Measurements from ENCODE around the gene PRDM15. TPM values are rescaled to one million over a fixed set of nuclear protein-coding genes. Genes with fewer than 3 reads are reported as not detected.

Gene PRDM15
- total RNA-seq, 5 donors from 2014 or later (not counting 1 experiment from before 2014, with no cell fraction given), result 17.8 to 22.0 (median 20.7) TPM

DNA sequence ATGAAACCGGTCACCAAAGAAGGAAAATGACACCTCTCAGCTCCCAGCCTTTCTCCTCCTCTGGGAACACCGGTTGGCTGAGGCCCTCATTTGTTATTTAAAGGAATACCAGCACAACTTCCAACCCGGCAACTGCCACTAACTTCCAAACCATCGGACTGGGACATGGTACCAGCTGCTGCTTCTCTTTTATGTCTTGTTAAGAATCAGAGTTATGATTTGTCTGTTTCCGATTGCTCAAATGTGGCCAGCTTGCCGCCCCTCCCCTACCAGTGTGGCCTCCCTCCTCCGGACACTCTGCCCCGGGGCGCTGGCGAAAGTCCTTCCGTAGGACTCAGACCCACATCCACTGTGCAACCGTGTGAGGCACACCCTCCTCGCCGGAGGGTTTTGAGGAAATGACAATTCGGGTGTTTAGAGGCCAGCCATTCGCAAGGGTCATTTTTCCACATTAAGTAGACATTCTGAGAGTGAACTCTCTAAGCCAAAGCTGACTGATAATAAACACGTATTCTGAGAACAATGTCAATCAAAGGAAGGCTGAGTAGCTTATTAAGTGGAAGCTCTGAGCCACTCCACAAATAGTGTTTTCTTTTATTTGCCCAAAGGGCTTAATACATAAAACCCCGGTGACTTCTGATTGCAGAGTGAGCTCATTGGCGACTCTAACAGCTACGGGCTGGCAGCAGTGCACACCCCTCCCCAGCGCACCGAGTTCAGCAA, 117.8 kb downstream of the PRDM15 start:
- peak in 1 of 35 experiments; percentile 21 for DNase-seq
- no peak overlapping the region for H3K27ac ChIP-seq (ENCODE audit: low read length)

DNA sequence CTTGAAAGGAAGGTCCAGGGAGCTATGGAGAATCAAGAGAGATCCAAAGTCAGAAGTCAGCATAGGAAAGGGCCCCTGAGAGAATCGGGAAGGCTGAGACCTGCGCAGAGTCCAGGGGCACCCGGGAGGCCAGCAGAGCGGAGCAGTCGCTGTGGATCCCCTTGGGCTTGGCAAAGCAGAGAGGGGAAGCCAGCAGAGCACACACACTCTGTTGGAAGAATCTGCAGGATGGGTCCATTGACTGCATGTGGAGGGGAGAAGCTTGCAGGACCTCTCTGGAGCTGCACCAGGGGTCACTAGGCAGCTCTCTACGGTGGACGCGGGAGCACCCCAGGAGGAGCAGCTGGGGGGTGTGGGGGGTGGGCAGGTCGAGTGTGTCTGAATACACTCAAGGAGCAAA, 118.7 kb downstream of the PRDM15 start:
- ChIA-PET POLR2A (interaction anchor here in 1 of 2 donors (0.6 kb wide), 1 partner anchor 13 kb away, joined by 6 read pairs; no protein-coding TSS in a partner anchor), CTCF (no interaction called here)
- Mint-ChIP-seq H3K4me1 (peaks cover 7 to 19% (median 11%) of the 10 kb centered on the region in 3 donors), H3K36me3 (no peaks in the 10 kb centered on the region), H3K27ac (no peak overlapping the region), H3K4me3 (peak overlapping the region in 1 of 3 donors; percentile 45), H3K27me3 (peaks cover 39 to 62% of the 10 kb centered on the region in 2 donors), H3K9me3 (no peaks in the 10 kb centered on the region)
- Histone ChIP-seq H3K27me3 (replicated peaks in 1 of 2; ENCODE audit: control insufficient read depth in 2 of 2, extremely low read depth in 1 of 2, insufficient read depth in 2 of 2, low read length in 1 of 2) (peaks cover 11 to 64% of the 10 kb centered on the region in 2 experiments), H3K4me1 (ENCODE audit: control insufficient read depth in 1 of 2, extremely low read depth in 1 of 2, insufficient read depth in 2 of 2, low read length in 2 of 2) (peaks cover 6 to 8% of the 10 kb centered on the region in 2 experiments), H3K27ac (ENCODE audit: low read length) (no peak overlapping the region), H3K9me3 (no peaks in the 10 kb centered on the region), H3K4me3 (ENCODE audit: control insufficient read depth in 1 of 2, extremely low read depth in 1 of 2, low read length in 1 of 2) (no peak overlapping the region), H3K36me3 (ENCODE audit: control insufficient read depth in 2 of 2, extremely low read depth in 1 of 2, insufficient read depth in 1 of 2, low read length in 1 of 2) (no peaks in the 10 kb centered on the region)
- WGBS (ENCODE audit: insufficient coverage), result 82% methylated on average over 9 of the region's 9 CpGs
- DNase-seq (no peak), ATAC-seq (replicated peaks in 1 of 4) (no peak)

More for the DNA sequence above, 117.8 kb downstream of the PRDM15 start:
- H3K27ac Mint-ChIP-seq, result no peak overlapping the region
- WGBS (ENCODE audit: insufficient coverage), result 22% methylated on average over 9 of the region's 22 CpGs
- H3K9me3 ChIP-seq, result no peaks in the 10 kb centered on the region
- H3K4me3 Mint-ChIP-seq, result peak overlapping the region in 1 of 3 donors; percentile 45
- no peak overlapping the region for H3K4me3 ChIP-seq (ENCODE audit: control insufficient read depth in 1 of 2, extremely low read depth in 1 of 2, low read length in 1 of 2)
- H3K36me3 ChIP-seq (ENCODE audit: control insufficient read depth in 2 of 2, extremely low read depth in 1 of 2, insufficient read depth in 1 of 2, low read length in 1 of 2), result no peaks in the 10 kb centered on the region
- H3K27me3 ChIP-seq (replicated peaks in 1 of 2; ENCODE audit: control insufficient read depth in 2 of 2, extremely low read depth in 1 of 2, insufficient read depth in 2 of 2, low read length in 1 of 2), result peaks cover 11 to 73% of the 10 kb centered on the region in 2 experiments
- ATAC-seq (replicated peaks in 1 of 4), result peak in 1 of 4 experiments; percentile 26
- H3K9me3 Mint-ChIP-seq, result no peaks in the 10 kb centered on the region
- H3K4me1 ChIP-seq (ENCODE audit: control insufficient read depth in 1 of 2, extremely low read depth in 1 of 2, insufficient read depth in 2 of 2, low read length in 2 of 2), result peaks cover 10 to 13% of the 10 kb centered on the region in 2 experiments
- CTCF ChIA-PET, result no interaction called here
- POLR2A ChIA-PET, result no interaction called here
- peaks cover 39 to 68% of the 10 kb centered on the region in 2 donors for H3K27me3 Mint-ChIP-seq
- peaks cover 11 to 19% (median 11%) of the 10 kb centered on the region in 3 donors for H3K4me1 Mint-ChIP-seq
- H3K36me3 Mint-ChIP-seq, result no peaks in the 10 kb centered on the region

DNA sequence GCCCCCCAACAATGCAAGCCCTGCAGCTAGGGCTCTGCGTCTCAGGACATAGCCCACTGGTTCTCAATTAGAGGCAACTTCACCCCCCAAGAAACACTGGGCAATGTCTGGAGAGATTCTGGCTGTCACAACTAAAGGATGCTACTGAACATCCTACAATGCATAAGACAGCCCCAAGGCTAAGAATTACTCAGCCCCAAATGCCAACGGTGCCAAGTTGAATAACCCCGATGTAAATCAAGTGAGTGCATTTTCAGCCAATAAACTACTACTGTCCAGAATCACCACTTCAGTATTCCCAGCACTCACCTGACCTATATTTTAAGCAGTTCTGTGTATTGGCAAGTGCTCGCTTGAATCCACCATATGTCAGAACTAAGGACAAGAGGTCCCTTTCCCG, 119.2 kb downstream of the PRDM15 start:
- DNase-seq (no peak), ATAC-seq (replicated peaks in 1 of 4) (no peak)
- peaks cover 39 to 58% of the 10 kb centered on the region in 2 donors for H3K27me3 Mint-ChIP-seq
- H3K36me3 Mint-ChIP-seq, result no peaks in the 10 kb centered on the region
- H3K27me3 ChIP-seq (replicated peaks in 1 of 2; ENCODE audit: control insufficient read depth in 2 of 2, extremely low read depth in 1 of 2, insufficient read depth in 2 of 2, low read length in 1 of 2), result peaks cover 11 to 61% of the 10 kb centered on the region in 2 experiments
- WGBS (ENCODE audit: insufficient coverage), result 87% methylated on average over 5 of the region's 5 CpGs
- ChIA-PET POLR2A (interaction anchor here in 1 of 2 donors (0.6 kb wide), 1 partner anchor 13 kb away, joined by 6 read pairs; no protein-coding TSS in a partner anchor), CTCF (no interaction called here)
- no peak overlapping the region for H3K27ac ChIP-seq (ENCODE audit: low read length)
- H3K9me3 Mint-ChIP-seq, result no peaks in the 10 kb centered on the region
- H3K36me3 ChIP-seq (ENCODE audit: control insufficient read depth in 2 of 2, extremely low read depth in 1 of 2, insufficient read depth in 1 of 2, low read length in 1 of 2), result no peaks in the 10 kb centered on the region
- H3K9me3 ChIP-seq, result no peaks in the 10 kb centered on the region
- no peak overlapping the region for H3K4me3 ChIP-seq (ENCODE audit: control insufficient read depth in 1 of 2, extremely low read depth in 1 of 2, low read length in 1 of 2)
- H3K27ac Mint-ChIP-seq, result no peak overlapping the region
- H3K4me1 Mint-ChIP-seq, result peaks cover 7 to 19% (median 11%) of the 10 kb centered on the region in 3 donors
- H3K4me3 Mint-ChIP-seq, result no peak overlapping the region
- peaks cover 6 to 8% of the 10 kb centered on the region in 2 experiments for H3K4me1 ChIP-seq (ENCODE audit: control insufficient read depth in 1 of 2, extremely low read depth in 1 of 2, insufficient read depth in 2 of 2, low read length in 2 of 2)

DNA sequence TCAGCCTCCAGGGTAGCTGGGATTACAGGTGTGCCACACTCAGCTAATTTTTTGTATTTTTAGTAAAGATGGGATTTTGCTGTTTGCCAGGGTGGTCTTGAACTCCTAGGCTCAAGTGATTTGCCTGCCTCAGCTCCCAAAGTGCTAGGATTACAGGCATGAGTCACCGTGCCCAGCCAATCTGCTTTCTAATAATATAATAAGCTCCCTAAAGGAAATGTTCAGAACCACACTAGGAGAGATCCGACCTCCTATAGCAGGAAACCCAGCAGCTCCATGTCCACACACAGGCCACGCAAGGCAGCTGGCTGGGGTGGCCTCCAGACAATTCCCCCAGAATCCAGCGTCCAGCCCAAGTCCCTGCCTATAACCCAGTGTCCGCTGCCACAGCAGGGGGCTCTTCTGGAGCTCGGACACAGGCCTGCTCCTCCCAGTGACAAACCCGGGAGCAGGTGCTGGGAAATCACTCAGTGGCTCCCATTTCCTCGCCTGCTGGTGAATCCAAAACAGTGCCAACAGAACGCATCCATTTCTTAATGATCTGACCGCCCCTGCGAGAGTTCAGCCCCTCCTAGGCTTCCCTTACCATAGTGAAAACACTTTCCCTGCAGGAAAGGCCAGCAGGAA, 119.8 kb downstream of the PRDM15 start:
- H3K36me3 ChIP-seq (ENCODE audit: control insufficient read depth in 2 of 2, extremely low read depth in 1 of 2, insufficient read depth in 1 of 2, low read length in 1 of 2), result no peaks in the 10 kb centered on the region
- WGBS (ENCODE audit: insufficient coverage), result 77% methylated on average over 11 of the region's 11 CpGs
- ChIA-PET CTCF (no interaction called here), POLR2A (no interaction called here)
- Mint-ChIP-seq H3K27ac (no peak overlapping the region), H3K27me3 (peaks cover 36 to 52% of the 10 kb centered on the region in 2 donors), H3K9me3 (no peaks in the 10 kb centered on the region), H3K4me3 (no peak overlapping the region), H3K36me3 (no peaks in the 10 kb centered on the region), H3K4me1 (peaks cover 5 to 19% (median 11%) of the 10 kb centered on the region in 3 donors)
- H3K9me3 ChIP-seq, result no peaks in the 10 kb centered on the region
- H3K27me3 ChIP-seq (replicated peaks in 1 of 2; ENCODE audit: control insufficient read depth in 2 of 2, extremely low read depth in 1 of 2, insufficient read depth in 2 of 2, low read length in 1 of 2), result peaks cover 11 to 59% of the 10 kb centered on the region in 2 experiments
- DNase-seq (no peak), ATAC-seq (replicated peaks in 1 of 4) (no peak)
- H3K4me1 ChIP-seq (ENCODE audit: control insufficient read depth in 1 of 2, extremely low read depth in 1 of 2, insufficient read depth in 2 of 2, low read length in 2 of 2), result peaks cover 6 to 8% of the 10 kb centered on the region in 2 experiments
- no peak overlapping the region for H3K4me3 ChIP-seq (ENCODE audit: control insufficient read depth in 1 of 2, extremely low read depth in 1 of 2, low read length in 1 of 2)
- no peak overlapping the region for H3K27ac ChIP-seq (ENCODE audit: low read length)

DNA sequence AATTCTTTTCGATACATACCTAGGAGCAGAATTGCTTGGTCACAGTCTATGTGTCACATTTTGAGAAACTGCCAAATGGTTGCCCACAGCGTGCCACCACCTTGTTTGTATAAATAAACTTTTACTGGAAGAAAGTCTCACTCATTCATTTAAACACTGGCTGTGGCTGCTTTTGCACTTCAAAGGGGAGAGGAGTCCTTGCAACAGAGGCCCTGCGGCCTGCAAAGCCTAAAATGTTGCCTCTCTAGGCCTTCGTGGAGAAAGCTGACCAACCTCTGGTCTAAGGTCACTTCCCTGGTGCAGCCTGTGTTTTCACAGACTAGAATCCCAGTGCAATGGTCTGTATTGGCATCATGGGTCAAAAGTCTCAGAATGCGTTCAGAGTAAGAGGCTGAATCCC, 120.6 kb downstream of the PRDM15 start:
- Mint-ChIP-seq H3K4me1 (peaks cover 5 to 19% (median 11%) of the 10 kb centered on the region in 3 donors), H3K4me3 (no peak overlapping the region), H3K27ac (no peak overlapping the region), H3K9me3 (no peaks in the 10 kb centered on the region), H3K27me3 (peaks cover 34 to 44% of the 10 kb centered on the region in 2 donors), H3K36me3 (no peaks in the 10 kb centered on the region)
- H3K36me3 ChIP-seq (ENCODE audit: control insufficient read depth in 2 of 2, extremely low read depth in 1 of 2, insufficient read depth in 1 of 2, low read length in 1 of 2), result no peaks in the 10 kb centered on the region
- H3K9me3 ChIP-seq, result no peaks in the 10 kb centered on the region
- ATAC-seq (replicated peaks in 1 of 4), result no peak
- H3K4me3 ChIP-seq (ENCODE audit: control insufficient read depth in 1 of 2, extremely low read depth in 1 of 2, low read length in 1 of 2), result no peak overlapping the region
- POLR2A ChIA-PET, result no interaction called here
- 86% methylated on average over 3 of the region's 5 CpGs for WGBS (ENCODE audit: insufficient coverage)
- CTCF ChIA-PET, result no interaction called here
- peaks cover 11 to 53% of the 10 kb centered on the region in 2 experiments for H3K27me3 ChIP-seq (replicated peaks in 1 of 2; ENCODE audit: control insufficient read depth in 2 of 2, extremely low read depth in 1 of 2, insufficient read depth in 2 of 2, low read length in 1 of 2)
- peaks cover 6 to 8% of the 10 kb centered on the region in 2 experiments for H3K4me1 ChIP-seq (ENCODE audit: control insufficient read depth in 1 of 2, extremely low read depth in 1 of 2, insufficient read depth in 2 of 2, low read length in 2 of 2)
- no peak overlapping the region for H3K27ac ChIP-seq (ENCODE audit: low read length)
- DNase-seq, result no peak

DNA sequence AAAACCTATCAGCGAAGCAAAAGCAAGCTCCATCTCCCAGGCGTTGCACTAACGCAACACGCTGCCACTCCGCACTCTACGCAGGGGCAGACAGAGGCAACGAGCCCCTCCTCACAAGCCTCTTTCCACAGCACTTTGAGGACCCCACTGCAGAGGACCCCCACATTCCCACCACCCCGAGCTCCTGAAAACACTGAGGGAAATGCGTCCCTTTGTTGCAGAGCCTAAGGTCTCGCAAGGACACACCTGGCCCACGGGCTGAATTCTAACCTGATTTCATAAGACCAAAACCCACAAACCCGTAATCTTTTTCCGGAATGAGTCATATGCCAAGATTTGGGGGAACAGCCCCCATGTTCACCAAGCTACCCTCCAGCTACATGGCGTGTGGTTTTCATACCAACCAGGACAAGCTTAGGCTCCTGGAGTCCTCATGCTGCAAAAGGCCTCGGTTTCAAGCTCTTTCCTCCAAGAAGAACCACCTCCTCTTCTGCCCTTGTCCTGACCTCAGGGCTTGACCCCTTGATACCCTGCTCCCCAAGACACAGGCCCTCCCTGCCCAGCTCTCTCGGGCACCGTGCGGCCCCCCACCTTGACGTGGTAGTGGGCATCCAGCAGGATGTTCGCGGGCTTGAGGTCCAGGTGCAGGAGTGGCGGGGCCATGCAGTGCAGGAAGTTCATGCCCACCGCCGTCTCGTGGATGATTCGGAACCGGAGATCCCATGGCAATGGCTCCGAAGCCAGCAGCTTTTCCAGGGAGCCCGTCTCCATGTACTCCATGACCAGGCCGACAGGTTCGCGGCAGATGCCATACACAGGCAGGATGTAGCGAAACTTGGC, 123.0 kb downstream of the PRDM15 start:
- no peaks in the 10 kb centered on the region for H3K36me3 ChIP-seq (ENCODE audit: control insufficient read depth in 2 of 2, extremely low read depth in 1 of 2, insufficient read depth in 1 of 2, low read length in 1 of 2)
- peaks cover 1 to 5% (median 3%) of the 10 kb centered on the region in 3 donors for H3K4me1 Mint-ChIP-seq
- H3K9me3 Mint-ChIP-seq, result no peaks in the 10 kb centered on the region
- H3K27me3 ChIP-seq (replicated peaks in 1 of 2; ENCODE audit: control insufficient read depth in 2 of 2, extremely low read depth in 1 of 2, insufficient read depth in 2 of 2, low read length in 1 of 2), result peaks cover 4 to 38% of the 10 kb centered on the region in 2 experiments
- H3K27ac Mint-ChIP-seq, result no peak overlapping the region
- no peaks in the 10 kb centered on the region for H3K9me3 ChIP-seq
- H3K27me3 Mint-ChIP-seq, result peaks cover 11 to 20% of the 10 kb centered on the region in 2 donors
- DNase-seq (no peak), ATAC-seq (replicated peaks in 1 of 4) (no peak)
- H3K4me3 ChIP-seq (ENCODE audit: control insufficient read depth in 1 of 2, extremely low read depth in 1 of 2, low read length in 1 of 2), result no peak overlapping the region
- peaks cover 0 to 4% of the 10 kb centered on the region in 2 experiments for H3K4me1 ChIP-seq (ENCODE audit: control insufficient read depth in 1 of 2, extremely low read depth in 1 of 2, insufficient read depth in 2 of 2, low read length in 2 of 2)
- 82% methylated on average over 29 of the region's 33 CpGs for WGBS (ENCODE audit: insufficient coverage)
- POLR2A ChIA-PET, result no interaction called here
- no peak overlapping the region for H3K4me3 Mint-ChIP-seq
- H3K27ac ChIP-seq (ENCODE audit: low read length), result no peak overlapping the region
- CTCF ChIA-PET, result interaction anchor here in 1 of 2 donors (0.6 kb wide), 1 partner anchor 360 kb away, joined by 3 read pairs; no protein-coding TSS in a partner anchor
- H3K36me3 Mint-ChIP-seq, result no peaks in the 10 kb centered on the region
